Inferior parietal cortex (tissue), 1 donor: Measurements from ENCODE around the gene SEMA4D.
"Not testable (repeated sequence)": the region's sequence is repeated elsewhere in the genome, so short reads cannot be mapped to it uniquely, and the experiment has no call there.

Experiments
- DNase-seq: peaks from one replicate; pipeline ENCODE4 v3.0.0-alpha.2; 2016; ENCODE audit errors: extremely low spot score

SEMA4D gene

GRCh38 chr9:89354471-89354870 lies 143.4 kb downstream of the SEMA4D start:
- no peak for DNase-seq

- no peak for DNase-seq
Observed at GRCh38 chr9:89353989-89354388, 143.9 kb downstream of the SEMA4D start.

GRCh38 chr9:89352874-89353649 lies 144.9 kb downstream of the SEMA4D start:
- DNase-seq: no peak

GRCh38 chr9:89352451-89352850 lies 145.5 kb downstream of the SEMA4D start:
- no peak for DNase-seq

GRCh38 chr9:89351584-89352300 lies 146.2 kb downstream of the SEMA4D start:
- DNase-seq: no peak

- no peak for DNase-seq
Observed at GRCh38 chr9:89350988-89351557, 146.8 kb downstream of the SEMA4D start.

GRCh38 chr9:89349607-89350006 lies 148.3 kb downstream of the SEMA4D start:
- DNase-seq: no peak

GRCh38 chr9:89347651-89348050 lies 150.3 kb downstream of the SEMA4D start:
- DNase-seq: no peak

- no peak for DNase-seq
Observed at GRCh38 chr9:89346696-89347095, 151.2 kb downstream of the SEMA4D start.

- no peak for DNase-seq
Observed at GRCh38 chr9:89345476-89345875, 152.4 kb downstream of the SEMA4D start.

GRCh38 chr9:89343812-89344211 lies 154.1 kb downstream of the SEMA4D start:
- DNase-seq: not testable (repeated sequence)

GRCh38 chr9:89342948-89343347 lies 155.0 kb downstream of the SEMA4D start:
- DNase-seq: no peak

GRCh38 chr9:89342213-89342612 lies 155.7 kb downstream of the SEMA4D start:
- no peak for DNase-seq

- DNase-seq: no peak
Observed at GRCh38 chr9:89340332-89340731, 157.6 kb downstream of the SEMA4D start.

GRCh38 chr9:89339807-89340206 lies 158.1 kb downstream of the SEMA4D start:
- DNase-seq: no peak

- DNase-seq: no peak
Observed at GRCh38 chr9:89330513-89330912, 167.4 kb downstream of the SEMA4D start.

- DNase-seq: no peak
Observed at GRCh38 chr9:89329917-89330316, 168.0 kb downstream of the SEMA4D start.

- DNase-seq: no peak
Observed at GRCh38 chr9:89328064-89328463, 169.8 kb downstream of the SEMA4D start.

- no peak for DNase-seq
Observed at GRCh38 chr9:89325733-89326132, 172.2 kb downstream of the SEMA4D start.

GRCh38 chr9:89323390-89323789 lies 174.5 kb downstream of the SEMA4D start:
- DNase-seq: no peak

GRCh38 chr9:89319015-89319905 lies 178.7 kb downstream of the SEMA4D start:
- no peak for DNase-seq
